ENCODE results near the gene DDX4. TPM values are rescaled to one million over a fixed set of nuclear protein-coding genes. Genes with fewer than 3 reads are reported as not detected.

Gene DDX4
- total RNA-seq, 1 experiment from 2014 or later, result not detected

GRCh38 chr5:55773057-55773456 is 35.2 kb downstream of the DDX4 start:
- CTCF ChIA-PET, result no interaction called here

GRCh38 chr5:55777332-55777731 is 39.5 kb downstream of the DDX4 start:
- CTCF ChIA-PET, result no interaction called here

More at GRCh38 chr5:55773057-55773456, 35.2 kb downstream of the DDX4 start:
- Histone ChIP-seq H3K9ac (ENCODE audit: low read length) (no peak overlapping the region), H2AFZ (ENCODE audit: low read length) (no peak overlapping the region), H3K36me3 (ENCODE audit: low read depth, low read length) (no peaks in the 10 kb centered on the region), H3K4me2 (ENCODE audit: low read length) (no peak overlapping the region), H4K20me1 (ENCODE audit: low read length) (no peaks in the 10 kb centered on the region), H3K4me1 (ENCODE audit: insufficient read depth, low read length) (no peaks in the 10 kb centered on the region), H3K27me3 (ENCODE audit: low read length) (no peaks in the 10 kb centered on the region), H3K27ac (ENCODE audit: low read length) (no peak overlapping the region), H3K9me2 (replicated peaks; ENCODE audit: low read length) (no peaks in the 10 kb centered on the region), H3F3A (ENCODE audit: low read length, unreplicated experiment) (no peaks in the 10 kb centered on the region), H3K4me3 (ENCODE audit: low read length) (no peak overlapping the region), H3K79me2 (ENCODE audit: low read length) (no peaks in the 10 kb centered on the region), H3K9me3 (ENCODE audit: low read length) (no peaks in the 10 kb centered on the region)
- ATAC-seq, result peak; percentile 67
- intact Hi-C loops (cut with micrococcal nuclease), result no loop called here
- no TSS peak for BruUV-seq (replicated peaks)
- POLR2A ChIA-PET (ENCODE audit: unreplicated experiment), result no interaction called here
- TF ChIP-seq EZH2 (IDR thresholded peaks at IDR 0.05; ENCODE audit: low read length, unreplicated experiment) (no peak), CTCF (conservative IDR thresholded peaks at IDR 0.05; ENCODE audit: low read depth, low read length) (no peak), EZH2phosphoT487 (IDR thresholded peaks at IDR 0.05; ENCODE audit: borderline replicate concordance, low read length) (no peak)
- peak; percentile 31 for DNase-seq

More at GRCh38 chr5:55777332-55777731, 39.5 kb downstream of the DDX4 start:
- Histone ChIP-seq H3K4me2 (ENCODE audit: low read length) (no peak overlapping the region), H3K27me3 (ENCODE audit: low read length) (no peaks in the 10 kb centered on the region), H4K20me1 (ENCODE audit: low read length) (no peaks in the 10 kb centered on the region), H3K4me1 (ENCODE audit: insufficient read depth, low read length) (no peaks in the 10 kb centered on the region), H3K9me3 (ENCODE audit: low read length) (no peaks in the 10 kb centered on the region), H3K79me2 (ENCODE audit: low read length) (no peaks in the 10 kb centered on the region), H3K9me2 (replicated peaks; ENCODE audit: low read length) (no peaks in the 10 kb centered on the region), H3K9ac (ENCODE audit: low read length) (no peak overlapping the region), H2AFZ (ENCODE audit: low read length) (no peak overlapping the region), H3K27ac (ENCODE audit: low read length) (no peak overlapping the region), H3F3A (ENCODE audit: low read length, unreplicated experiment) (no peaks in the 10 kb centered on the region), H3K4me3 (ENCODE audit: low read length) (no peak overlapping the region), H3K36me3 (ENCODE audit: low read depth, low read length) (no peaks in the 10 kb centered on the region)
- no peak for ATAC-seq
- intact Hi-C loops (cut with micrococcal nuclease), result no loop called here
- POLR2A ChIA-PET (ENCODE audit: unreplicated experiment), result no interaction called here
- no TSS peak for BruUV-seq (replicated peaks)
- no peak for DNase-seq
- TF ChIP-seq CTCF (conservative IDR thresholded peaks at IDR 0.05; ENCODE audit: low read depth, low read length), result no peak
- TF ChIP-seq EZH2 (IDR thresholded peaks at IDR 0.05; ENCODE audit: low read length, unreplicated experiment), result no peak
- no peak for TF ChIP-seq EZH2phosphoT487 (IDR thresholded peaks at IDR 0.05; ENCODE audit: borderline replicate concordance, low read length)

All from PC-3 (cell line).